IMR-90 (cell line): ENCODE results near the gene ZNF280A. TPM values are rescaled to one million over a fixed set of nuclear protein-coding genes. Genes with fewer than 3 reads are reported as not detected.

ENCODE experiments used
- ATAC-seq: fragments of 200-7000 bp; cut with Tn5 transposase; 2 replicates; pipeline ENCODE4 v1.9.1; 2020; ENCODE audit warnings: low read depth, mild to moderate bottlenecking, moderate library complexity
- BruUV-seq: library from RNA; stranded (reverse); fragments of 400-500 nt; replicated peaks from 2 replicates; lab custom pipeline; 2021; lab: Mats Ljungman, UMichigan
- CTCF ChIA-PET: fragments of 300-600 bp; formaldehyde crosslinking; extraction: SDS; loops from one replicate; lab custom pipeline; 2021; ENCODE audit warnings: antibody characterized with exemption; lab: Yijun Ruan, JAX
- POLR2A ChIA-PET: fragments of 300-600 bp; sonication (Branson Sonifier 250); formaldehyde crosslinking; loops from one replicate; lab custom pipeline; 2022; ENCODE audit warnings: antibody characterized with exemption; ENCODE audit not compliant: unreplicated experiment; lab: Charles Lee
- DNase-seq: peaks from one replicate; pipeline ENCODE4 v3.0.0; 2013
- H2AFZ ChIP-seq: replicated peaks from 2 replicates; pipeline ENCODE3; 2013; ENCODE audit warnings: low read length, mild to moderate bottlenecking; ENCODE audit not compliant: poor library complexity
- H2AK5ac ChIP-seq: 2 replicates; pipeline ENCODE4 v1.6.1; 2013; ENCODE audit warnings: low read depth, low read length, inconsistent platforms
- H2AK9ac ChIP-seq: replicated peaks from 2 replicates; pipeline ENCODE3; 2013; ENCODE audit warnings: mild to moderate bottlenecking, low read depth, low read length, moderate library complexity; ENCODE audit not compliant: poor library complexity
- H2BK120ac ChIP-seq: 2 replicates; pipeline ENCODE4 v1.6.1; 2013; ENCODE audit warnings: low read depth, low read length, inconsistent platforms
- H2BK15ac ChIP-seq: 3 replicates; pipeline ENCODE4 v1.6.1; 2013; ENCODE audit warnings: low read depth, low read length, inconsistent platforms
- H2BK20ac ChIP-seq: 2 replicates; pipeline ENCODE4 v1.6.1; 2013; ENCODE audit warnings: low read depth, mild to moderate bottlenecking, inconsistent platforms, low read length, moderate library complexity
- H2BK5ac ChIP-seq: 2 replicates; pipeline ENCODE4 v1.6.1; 2013; ENCODE audit warnings: mild to moderate bottlenecking, low read depth, low read length, inconsistent platforms; ENCODE audit not compliant: poor library complexity, severe bottlenecking
- H3K14ac ChIP-seq: replicated peaks from 2 replicates; pipeline ENCODE4 v1.6.1; 2013; ENCODE audit warnings: low read depth, low read length, inconsistent platforms
- H3K18ac ChIP-seq: 2 replicates; pipeline ENCODE4 v1.6.1; 2013; ENCODE audit warnings: low read depth, low read length, control low read depth
- H3K23ac ChIP-seq: 2 replicates; pipeline ENCODE4 v1.6.1; 2013; ENCODE audit warnings: low read depth, low read length, inconsistent platforms
- H3K27ac ChIP-seq: 2 replicates; pipeline ENCODE4 v1.5.1; 2013; ENCODE audit warnings: mild to moderate bottlenecking, control low read depth, low read length; ENCODE audit not compliant: insufficient read depth
- H3K27me3 ChIP-seq: 2 replicates; pipeline ENCODE4 v1.6.1; 2013; ENCODE audit warnings: low read length; ENCODE audit not compliant: control insufficient read depth, insufficient read depth
- H3K36me3 ChIP-seq: 2 replicates; pipeline ENCODE4 v1.6.1; 2013; ENCODE audit warnings: low read length, mixed read lengths; ENCODE audit not compliant: control insufficient read depth, insufficient read depth
- H3K4ac ChIP-seq: 2 replicates; pipeline ENCODE4 v1.6.1; 2013; ENCODE audit warnings: low read depth, low read length, inconsistent platforms
- H3K4me1 ChIP-seq: 2 replicates; pipeline ENCODE4 v1.6.1; 2013; ENCODE audit warnings: low read length, mixed read lengths; ENCODE audit not compliant: control insufficient read depth, insufficient read depth
- H3K4me2 ChIP-seq: 2 replicates; pipeline ENCODE4 v1.6.1; 2013; ENCODE audit warnings: low read depth, mild to moderate bottlenecking, control low read depth, low read length, moderate library complexity
- H3K4me3 ChIP-seq: 2 replicates; pipeline ENCODE4 v1.5.1; 2013; ENCODE audit warnings: low read depth, mild to moderate bottlenecking, control low read depth, low read length, moderate library complexity; ENCODE audit not compliant: insufficient read depth
- H3K56ac ChIP-seq: 2 replicates; pipeline ENCODE4 v1.6.1; 2013; ENCODE audit warnings: low read length, inconsistent platforms; ENCODE audit not compliant: insufficient read depth; ENCODE audit errors: extremely low read depth
- H3K79me1 ChIP-seq, 2 experiments: 2 replicates each; pipeline ENCODE4 v1.6.1; 2013; ENCODE audit warnings: low read length in 2 of 2, inconsistent platforms in 1 of 2, low read depth in 1 of 2
- H3K9ac ChIP-seq: 2 replicates; pipeline ENCODE4 v1.6.1; 2013; ENCODE audit warnings: low read depth, low read length, control low read depth
- H3K9me1 ChIP-seq: 2 replicates; pipeline ENCODE4 v1.6.1; 2013; ENCODE audit warnings: low read length, inconsistent platforms; ENCODE audit not compliant: insufficient read depth
- H3K9me3 ChIP-seq: 2 replicates; pipeline ENCODE4 v1.6.1; 2013; ENCODE audit warnings: low read length; ENCODE audit not compliant: control insufficient read depth, insufficient read depth
- H4K20me1 ChIP-seq: 2 replicates; pipeline ENCODE4 v1.6.1; 2013; ENCODE audit warnings: low read length, inconsistent platforms; ENCODE audit not compliant: insufficient read depth
- H4K5ac ChIP-seq: 2 replicates; pipeline ENCODE4 v1.6.1; 2013; ENCODE audit warnings: mild to moderate bottlenecking, low read depth, low read length, control low read depth
- H4K8ac ChIP-seq, 2 experiments: 2 replicates each; pipeline ENCODE4 v1.6.1; 2013; ENCODE audit warnings: low read depth in 2 of 2, low read length in 2 of 2, control low read depth in 1 of 2, inconsistent platforms in 1 of 2
- H4K91ac ChIP-seq: 2 replicates; pipeline ENCODE4 v1.6.1; 2013; ENCODE audit warnings: low read depth, low read length, inconsistent platforms; ENCODE audit not compliant: insufficient read depth
- BHLHE40 ChIP-seq: fragments of 150-350 bp; IDR thresholded peaks from 2 replicates; pipeline ENCODE4 v1.6.1; 2016; ENCODE audit warnings: mild to moderate bottlenecking, low read depth, low read length
- CEBPB ChIP-seq: IDR thresholded peaks from 2 replicates; pipeline ENCODE4 v1.6.1; 2012; ENCODE audit warnings: low read depth, low read length, improper control_type of control experiment
- CHD1 ChIP-seq: IDR thresholded peaks from 2 replicates; pipeline ENCODE4 v1.6.1; 2012; ENCODE audit warnings: low read depth, low read length, improper control_type of control experiment
- CTCF ChIP-seq: conservative IDR thresholded peaks from 2 replicates; pipeline ENCODE4 v1.5.1; 2012; ENCODE audit warnings: mild to moderate bottlenecking, low read depth, low read length, improper control_type of control experiment
- ELK1 ChIP-seq: fragments of 150-350 bp; IDR thresholded peaks from 2 replicates; pipeline ENCODE4 v1.6.1; 2016; ENCODE audit warnings: low read depth, mild to moderate bottlenecking, low read length, moderate library complexity, borderline replicate concordance
- MAFK ChIP-seq: IDR thresholded peaks from 2 replicates; pipeline ENCODE4 v1.6.1; 2012; ENCODE audit warnings: low read depth, low read length, improper control_type of control experiment
- MAZ ChIP-seq: IDR thresholded peaks from 2 replicates; pipeline ENCODE4 v1.6.1; 2012; ENCODE audit warnings: low read depth, mild to moderate bottlenecking, low read length, improper control_type of control experiment, moderate library complexity, borderline replicate concordance
- NFE2L2 ChIP-seq: fragments of 150-350 bp; IDR thresholded peaks from 2 replicates; pipeline ENCODE4 v1.6.1; 2016; ENCODE audit warnings: low read depth, mild to moderate bottlenecking, low read length
- POLR2A ChIP-seq: IDR thresholded peaks from 2 replicates; pipeline ENCODE4 v1.6.1; 2012; ENCODE audit warnings: mild to moderate bottlenecking, low read depth, low read length
- RAD21 ChIP-seq: IDR thresholded peaks from 2 replicates; pipeline ENCODE4 v1.6.1; 2012; ENCODE audit warnings: low read length, improper control_type of control experiment
- RCOR1 ChIP-seq: IDR thresholded peaks from 2 replicates; pipeline ENCODE4 v1.6.1; 2012; ENCODE audit warnings: mild to moderate bottlenecking, low read length, improper control_type of control experiment; ENCODE audit not compliant: insufficient replicate concordance
- SMC3 ChIP-seq: fragments of 150-350 bp; IDR thresholded peaks from 2 replicates; pipeline ENCODE4 v1.6.1; 2016; ENCODE audit warnings: low read depth, mild to moderate bottlenecking, antibody characterized with exemption, low read length, moderate library complexity
- USF2 ChIP-seq: fragments of 150-350 bp; IDR thresholded peaks from 2 replicates; pipeline ENCODE4 v1.6.1; 2017; ENCODE audit warnings: mild to moderate bottlenecking, antibody characterized with exemption, low read length, low read depth
- WGBS, 2 experiments: methylation state at CpG; one replicate each; pipeline versions ENCODE4 v1.1.5 to v1.1.7; 2013; ENCODE audit warnings: missing lambda C conversion rate in 2 of 2; ENCODE audit not compliant: insufficient read length in 1 of 2; ENCODE audit errors: extremely low coverage in 2 of 2; 5-methylcytosine and 5-hydroxymethylcytosine counted together
- dilution Hi-C: fragments of 300-500 bp; cut with HindIII; formaldehyde crosslinking; loops from one replicate; pipeline ENCODE4 v1.14.3; 2018; ENCODE audit warnings: low sequenced_read_pairs; ENCODE audit not compliant: unreplicated experiment
- in situ Hi-C: fragments of 300-500 bp; cut with MboI; formaldehyde crosslinking; loops from 3 replicates; pipeline ENCODE4 v1.14.3; 2019; ENCODE audit warnings: low sequenced_read_pairs, inconsistent platforms, mixed read lengths
- intact Hi-C: fragments of 100-400 bp; cut with micrococcal nuclease; formaldehyde crosslinking; loops from 2 replicates; pipeline ENCODE4 v1.10.0; 2022
- polyA plus RNA-seq, 3 experiments: library from polyadenylated mRNA; depleted of rRNA; stranded (reverse); fragments of >200 nt; gene quantifications; 2 replicates each; pipeline ENCODE4 v1.2.3, GENCODE V29; 2012; ENCODE audit warnings: low replicate concordance in 1 of 3
- total RNA-seq: library from RNA; depleted of rRNA; stranded (reverse); fragments of >200 nt; gene quantifications from 2 replicates; pipeline ENCODE4 v1.2.3, GENCODE V29; 2012

Gene ZNF280A
- total and polyA plus RNA-seq, 2 of the 4 experiments (the other 2 are of a cell fraction), result not detected

GRCh38 chr22:22558071-22558971 lies 38.3 kb upstream of the ZNF280A start:
- H3K9ac ChIP-seq, result no peak overlapping the region
- no peak overlapping the region for H4K8ac ChIP-seq
- ChIA-PET CTCF (interaction anchor here (0.6 kb wide), 1 partner anchor 967 kb away, joined by 3 read pairs; no protein-coding TSS in a partner anchor), POLR2A (no interaction called here)
- TF ChIP-seq MAZ (no peak), CHD1 (no peak), BHLHE40 (no peak), USF2 (no peak), CEBPB (no peak), RAD21 (no peak), ELK1 (no peak), RCOR1 (no peak), MAFK (no peak), SMC3 (no peak), POLR2A (no peak), CTCF (no peak), NFE2L2 (no peak)
- no peak overlapping the region for H2AK9ac ChIP-seq
- no peaks in the 10 kb centered on the region; the same call in 1 of the 2 replicates for H3K9me1 ChIP-seq
- H3K23ac ChIP-seq, result no peak overlapping the region
- no peak overlapping the region for H3K4me3 ChIP-seq
- no peak overlapping the region for H2BK20ac ChIP-seq
- H2BK5ac ChIP-seq, result no peak overlapping the region
- H2BK15ac ChIP-seq, result no peak overlapping the region
- no peak overlapping the region for H2BK120ac ChIP-seq
- H3K9me3 ChIP-seq, result no peaks in the 10 kb centered on the region
- no peak overlapping the region for H3K18ac ChIP-seq
- H3K27ac ChIP-seq, result no peak overlapping the region
- WGBS, 2 experiments, result 100% methylated on average over 1 of the region's 25 CpGs; no CpG with 5 or more reads in 1 of the 2 experiments
- no peak overlapping the region for H3K4me2 ChIP-seq
- no peak for ATAC-seq
- intact Hi-C loops (no loop called here), in situ Hi-C loops (no loop called here), dilution Hi-C loops (no loop called here)
- no peak overlapping the region for H2AFZ ChIP-seq
- no peaks in the 10 kb centered on the region for H3K4me1 ChIP-seq
- H3K56ac ChIP-seq, result no peak overlapping the region
- H3K4ac ChIP-seq, result no peak overlapping the region
- H3K36me3 ChIP-seq, result no peaks in the 10 kb centered on the region
- no peaks in the 10 kb centered on the region for H4K20me1 ChIP-seq
- H3K27me3 ChIP-seq, result no peaks in the 10 kb centered on the region; the same call in 1 of the 2 replicates
- DNase-seq, result no peak
- H2AK5ac ChIP-seq, result no peak overlapping the region
- no peak overlapping the region for H4K91ac ChIP-seq
- no peak overlapping the region for H3K14ac ChIP-seq
- H4K5ac ChIP-seq, result no peak overlapping the region
- no peaks in the 10 kb centered on the region for H3K79me1 ChIP-seq
- no TSS peak for BruUV-seq
